Endothelial cell of umbilical vein (primary cell): Measurements from ENCODE around the gene NFIL3.

Source experiments
- CTCF ChIP-seq, 2 donors: IDR thresholded peaks; 1 replicate in 1 of 2; 2 replicates in 1 of 2; pipeline ENCODE4 v1.5.1; 2011; ENCODE audit warnings: low read length in 2 of 2, mild to moderate bottlenecking in 2 of 2, moderate library complexity in 2 of 2, control low read depth in 1 of 2, inconsistent platforms in 1 of 2, low read depth in 1 of 2; ENCODE audit not compliant: insufficient read depth in 1 of 2; ENCODE audit errors: extremely low read depth in 1 of 2
- EZH2 ChIP-seq: IDR thresholded peaks from 2 replicates; pipeline ENCODE4 v1.6.1; 2012; ENCODE audit warnings: borderline replicate concordance, low read depth, mild to moderate bottlenecking, moderate library complexity, low read length, inconsistent platforms; ENCODE audit not compliant: severe bottlenecking
- POLR2A ChIP-seq: IDR thresholded peaks from 2 replicates; pipeline ENCODE4 v1.6.1; 2012; ENCODE audit warnings: low read depth, mild to moderate bottlenecking, control low read depth, low read length
- POLR2AphosphoS5 ChIP-seq: IDR thresholded peaks from 2 replicates; pipeline ENCODE4 v1.6.1; 2012; ENCODE audit warnings: low read depth, mild to moderate bottlenecking, control low read depth, low read length, moderate library complexity; ENCODE audit not compliant: insufficient read depth

- TF ChIP-seq CTCF (IDR thresholded peaks at IDR 0.05; ENCODE audit: extremely low read depth in 1 of 2, insufficient read depth in 1 of 2, low read depth in 1 of 2, low read length in 2 of 2) (no peak), POLR2A (no peak), POLR2AphosphoS5 (no peak), EZH2 (no peak)
Measured at GRCh38 chr9:91395553-91396471, 27.8 kb downstream of the NFIL3 start.
